Mucosa of descending colon (tissue), 3 donors: ENCODE results near the gene TDRD9. TPM values are rescaled to one million over a fixed set of nuclear protein-coding genes. Genes with fewer than 3 reads are reported as not detected.

ENCODE experiments used
- ATAC-seq: fragments of 200-7000 bp; cut with Tn5 transposase; one replicate; pipeline ENCODE4 v1.9.1; 2020; ENCODE audit warnings: mild to moderate bottlenecking, moderate library complexity
- DNase-seq, 3 donors: peaks; one replicate each; pipeline ENCODE4 v3.0.0-alpha.2; 2020
- H3K36me3 ChIP-seq: fragments of 200-600 bp; one replicate; pipeline ENCODE4 v1.8.0; 2021; ENCODE audit warnings: low read depth, mild to moderate bottlenecking
- H3K4me1 ChIP-seq: fragments of 200-600 bp; one replicate; pipeline ENCODE4 v1.8.0; 2021; ENCODE audit warnings: low read depth, mild to moderate bottlenecking
- H3K4me3 ChIP-seq: fragments of 200-600 bp; one replicate; pipeline ENCODE4 v1.8.0; 2021; ENCODE audit warnings: mild to moderate bottlenecking
- H3K9me3 ChIP-seq: fragments of 200-600 bp; one replicate; pipeline ENCODE4 v1.8.0; 2021; ENCODE audit warnings: mild to moderate bottlenecking
- intact Hi-C, 2 donors: fragments of 100-400 bp; cut with DNase I in 1 of 2; cut with micrococcal nuclease in 1 of 2; formaldehyde crosslinking; loops; one replicate each; pipeline versions ENCODE4 v1.11.0 to v1.11.1; 2022; cut with DNase I, micrococcal nuclease
- total RNA-seq, 3 donors: library from RNA; stranded (reverse); fragmentation: NEBNext Ultra II Directional in 2 of 3; extraction: Animal tissue kit (Norgen Biotek cat#: 25700) in 2 of 3; gene quantifications; one replicate each; pipeline versions ENCODE4 v1.2.1 to v1.2.4, GENCODE V29; 2021 to 2023
- TF ChIP-seq, protein P1 (sequence below): fragments of 200-600 bp; IDR thresholded peaks from one replicate; pipeline ENCODE4 v1.8.0; 2022; ENCODE audit warnings: antibody characterized with exemption, mild to moderate bottlenecking
- donor health status: DM: no; HTN: no; CAD: no; lungs with moderate emphysema.
- donor health status: DM: no; HTN: no; CAD: no.
- donor health status: DM: no; HTN: yes; CAD: no.

The TDRD9 gene
- total RNA-seq, 3 donors from 2014 or later, result 0.39 to 0.98 (median 0.63) TPM

DNA sequence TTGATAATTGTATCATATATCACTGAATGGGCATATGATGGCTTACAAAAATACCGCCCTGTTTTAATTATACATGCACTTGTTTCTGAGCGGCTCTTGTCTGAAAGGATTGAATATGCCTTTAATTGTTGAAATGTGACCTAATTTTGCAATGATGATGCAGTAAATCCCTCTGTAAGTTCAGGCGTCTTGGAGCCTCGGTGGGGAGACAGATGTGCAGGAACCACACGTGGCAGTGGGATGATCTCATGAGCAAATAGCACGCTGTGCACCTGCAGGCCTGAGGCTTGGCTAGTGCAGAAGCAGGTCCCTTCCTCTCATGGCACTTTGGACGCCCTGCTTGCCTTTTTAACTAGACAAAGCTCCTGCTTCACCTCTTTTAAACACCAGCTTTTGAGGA is 108.0 kb downstream of the TDRD9 start:
- ATAC-seq, result no peak
- Histone ChIP-seq H3K4me1 (no peaks in the 10 kb centered on the region), H3K9me3 (no peaks in the 10 kb centered on the region), H3K4me3 (no peak overlapping the region), H3K36me3 (no peaks in the 10 kb centered on the region)
- intact Hi-C loops, result no loop called here
- no peak for DNase-seq
- TF ChIP-seq, protein P1, sequence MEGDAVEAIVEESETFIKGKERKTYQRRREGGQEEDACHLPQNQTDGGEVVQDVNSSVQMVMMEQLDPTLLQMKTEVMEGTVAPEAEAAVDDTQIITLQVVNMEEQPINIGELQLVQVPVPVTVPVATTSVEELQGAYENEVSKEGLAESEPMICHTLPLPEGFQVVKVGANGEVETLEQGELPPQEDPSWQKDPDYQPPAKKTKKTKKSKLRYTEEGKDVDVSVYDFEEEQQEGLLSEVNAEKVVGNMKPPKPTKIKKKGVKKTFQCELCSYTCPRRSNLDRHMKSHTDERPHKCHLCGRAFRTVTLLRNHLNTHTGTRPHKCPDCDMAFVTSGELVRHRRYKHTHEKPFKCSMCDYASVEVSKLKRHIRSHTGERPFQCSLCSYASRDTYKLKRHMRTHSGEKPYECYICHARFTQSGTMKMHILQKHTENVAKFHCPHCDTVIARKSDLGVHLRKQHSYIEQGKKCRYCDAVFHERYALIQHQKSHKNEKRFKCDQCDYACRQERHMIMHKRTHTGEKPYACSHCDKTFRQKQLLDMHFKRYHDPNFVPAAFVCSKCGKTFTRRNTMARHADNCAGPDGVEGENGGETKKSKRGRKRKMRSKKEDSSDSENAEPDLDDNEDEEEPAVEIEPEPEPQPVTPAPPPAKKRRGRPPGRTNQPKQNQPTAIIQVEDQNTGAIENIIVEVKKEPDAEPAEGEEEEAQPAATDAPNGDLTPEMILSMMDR, result no peak

DNA sequence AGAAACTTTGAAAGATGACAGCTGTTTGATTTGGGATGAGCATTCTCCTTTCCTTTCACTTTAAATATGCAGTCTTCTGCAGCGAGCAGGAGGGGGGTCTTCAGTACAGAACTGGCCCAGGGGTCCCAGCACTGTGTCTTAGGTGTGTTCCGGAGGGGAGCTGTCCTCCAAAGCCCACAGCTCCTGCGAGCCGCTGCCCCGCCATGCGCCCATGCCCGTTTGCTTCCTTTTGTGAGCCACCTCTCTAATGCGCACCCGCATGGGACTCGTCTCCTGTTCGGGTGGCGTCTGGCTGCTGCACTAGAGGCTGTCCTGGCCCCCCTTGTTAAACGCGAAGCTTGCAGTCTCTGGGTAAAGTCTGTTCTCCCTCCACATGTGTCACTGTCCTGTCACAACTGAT is 108.8 kb downstream of the TDRD9 start:
- TF ChIP-seq, protein P1, result no peak
- H3K4me3 ChIP-seq, result no peak overlapping the region
- H3K36me3 ChIP-seq, result no peaks in the 10 kb centered on the region
- intact Hi-C loops, result no loop called here
- ATAC-seq, result no peak
- no peaks in the 10 kb centered on the region for H3K4me1 ChIP-seq
- H3K9me3 ChIP-seq, result no peaks in the 10 kb centered on the region
- DNase-seq, result no peak

DNA sequence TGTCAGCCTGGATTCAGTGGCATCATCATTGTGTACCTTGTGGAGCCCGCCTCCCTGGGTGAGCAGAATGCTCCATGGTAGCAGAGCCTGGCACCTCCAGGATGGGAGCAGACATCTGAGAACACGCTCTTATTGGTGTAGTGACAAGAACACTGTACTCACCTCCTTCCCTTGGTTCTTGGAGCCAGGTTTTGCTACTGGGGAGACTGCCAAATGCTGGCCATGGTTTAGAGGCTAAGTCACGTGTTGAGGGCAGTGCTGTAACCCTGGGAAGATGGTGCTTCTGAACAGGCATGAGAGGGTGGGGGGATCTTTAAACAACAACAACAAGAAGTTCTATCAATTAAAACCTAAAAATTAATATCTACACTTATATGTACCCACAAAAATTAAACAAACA is 109.6 kb downstream of the TDRD9 start:
- intact Hi-C loops, result no loop called here
- TF ChIP-seq, protein P1, result no peak
- no peak for ATAC-seq

DNA sequence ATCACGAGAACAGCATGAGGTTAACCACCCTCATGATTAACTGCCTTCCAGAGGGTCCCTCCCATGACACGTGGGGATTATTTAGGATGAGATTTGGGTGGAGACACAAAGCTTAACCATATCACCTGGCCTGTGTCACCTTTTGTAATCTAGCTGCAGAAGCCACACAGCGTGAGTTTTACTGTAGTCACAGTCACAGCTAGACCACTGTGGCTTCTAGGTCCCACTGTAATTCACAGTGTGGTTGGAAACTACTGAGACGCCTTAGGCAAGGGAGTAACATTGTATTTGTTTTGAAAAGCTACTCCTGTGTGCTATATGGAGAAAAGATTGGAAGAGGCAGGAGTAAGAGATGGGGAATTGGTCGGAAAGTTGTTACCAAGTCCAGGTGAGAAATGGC is 111.0 kb downstream of the TDRD9 start:
- Histone ChIP-seq H3K9me3 (no peaks in the 10 kb centered on the region), H3K36me3 (no peaks in the 10 kb centered on the region), H3K4me1 (no peaks in the 10 kb centered on the region), H3K4me3 (no peak overlapping the region)
- no peak for ATAC-seq
- TF ChIP-seq, protein P1, result no peak
- intact Hi-C loops, result no loop called here
- DNase-seq, result no peak

More for the DNA sequence above, 109.6 kb downstream of the TDRD9 start:
- Histone ChIP-seq H3K4me3 (no peak overlapping the region), H3K36me3 (no peaks in the 10 kb centered on the region), H3K4me1 (no peaks in the 10 kb centered on the region), H3K9me3 (no peaks in the 10 kb centered on the region)
- no peak for DNase-seq

DNA sequence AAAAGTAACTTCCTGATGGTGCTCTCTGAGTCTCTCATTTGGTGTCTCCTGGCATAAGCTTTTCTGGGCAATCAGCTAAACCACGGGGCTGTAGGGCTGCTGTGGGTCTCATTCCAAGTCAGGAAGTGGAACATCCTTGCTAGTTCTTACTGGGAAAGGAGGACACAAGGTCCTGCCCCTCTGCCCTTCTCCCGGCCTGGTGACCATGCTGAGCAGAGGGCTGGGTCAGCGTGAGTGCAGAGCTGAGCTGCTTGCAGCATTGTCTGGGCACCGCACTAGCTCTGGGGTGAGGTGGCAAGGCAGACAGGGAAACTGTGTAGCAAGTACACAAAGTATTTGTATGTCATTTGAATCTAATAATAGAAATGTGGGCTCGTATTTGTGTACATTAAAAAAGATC is 112.3 kb downstream of the TDRD9 start:
- Histone ChIP-seq H3K4me3 (no peak overlapping the region), H3K9me3 (no peaks in the 10 kb centered on the region), H3K4me1 (no peaks in the 10 kb centered on the region), H3K36me3 (no peaks in the 10 kb centered on the region)
- DNase-seq, result no peak
- ATAC-seq, result no peak
- TF ChIP-seq, protein P1, result no peak
- intact Hi-C loops, result no loop called here

DNA sequence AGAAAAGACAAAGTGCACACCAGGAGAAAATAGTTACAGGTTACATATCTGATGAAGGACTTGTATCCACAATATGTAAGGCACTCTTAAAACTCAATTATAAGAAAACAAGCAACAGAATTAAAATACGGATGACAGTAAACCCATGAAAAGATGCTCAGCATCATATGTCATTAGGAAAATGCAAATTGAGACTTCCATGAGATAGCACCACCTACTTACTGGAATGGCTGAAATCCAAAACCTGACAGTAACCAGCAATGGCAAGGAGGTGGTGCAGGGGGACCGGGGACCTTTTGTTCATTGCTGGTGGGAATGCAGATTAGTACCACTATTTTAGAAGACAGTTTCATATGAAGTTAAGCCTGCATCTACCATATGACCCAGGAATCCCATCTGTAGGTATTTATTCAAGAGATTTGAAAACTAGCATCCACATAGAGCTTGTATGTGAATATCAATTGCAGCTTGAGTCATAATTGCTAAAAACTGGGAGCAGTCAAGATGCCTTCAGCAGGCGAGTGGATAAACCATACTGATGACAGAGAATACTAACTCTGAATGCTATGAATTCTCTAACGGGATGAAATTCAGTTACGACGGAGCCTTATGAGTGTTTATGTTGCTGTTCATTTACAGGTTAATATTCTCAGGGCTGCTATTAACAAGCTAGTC is 113.3 kb downstream of the TDRD9 start:
- ATAC-seq (no peak), DNase-seq (no peak)
- TF ChIP-seq, protein P1, result no peak
- Histone ChIP-seq H3K4me3 (no peak overlapping the region), H3K9me3 (no peaks in the 10 kb centered on the region), H3K4me1 (no peaks in the 10 kb centered on the region), H3K36me3 (no peaks in the 10 kb centered on the region)
- intact Hi-C loops, result no loop called here
